HUDEP-2 (cell line): ENCODE measurements around the gene CPVL.
"Not testable (repeated sequence)": the region's sequence is repeated elsewhere in the genome, so short reads cannot be mapped to it uniquely, and the experiment has no call there.

Experiments
- DNase-seq, 76 experiments: peaks; one replicate each; lab custom pipeline; 2025; ENCODE audit not compliant: unreplicated experiment in 76 of 76; lab: John Stamatoyannopoulos, UW

CPVL gene

GRCh38 chr7:29095631-29096445 lies 50.5 kb downstream of the CPVL start:
- DNase-seq: no peak

GRCh38 chr7:29093091-29093490 lies 53.2 kb downstream of the CPVL start:
- DNase-seq: not testable (repeated sequence)

GRCh38 chr7:29091715-29092114 lies 54.6 kb downstream of the CPVL start:
- no peak for DNase-seq

GRCh38 chr7:29090836-29091601 lies 55.3 kb downstream of the CPVL start:
- no peak for DNase-seq

- no peak for DNase-seq
Observed at GRCh38 chr7:29090151-29090805, 56.1 kb downstream of the CPVL start.

- DNase-seq: no peak
Observed at GRCh38 chr7:29087840-29088170, 58.5 kb downstream of the CPVL start.

GRCh38 chr7:29086545-29086944 lies 59.8 kb downstream of the CPVL start:
- DNase-seq: no peak

- DNase-seq: no peak
Observed at GRCh38 chr7:29084832-29085231, 61.5 kb downstream of the CPVL start.

- DNase-seq: no peak
Observed at GRCh38 chr7:29080803-29081202, 65.5 kb downstream of the CPVL start.

GRCh38 chr7:29078311-29079260 lies 67.8 kb downstream of the CPVL start:
- DNase-seq: no peak

GRCh38 chr7:29077854-29078253 lies 68.5 kb downstream of the CPVL start:
- no peak for DNase-seq

GRCh38 chr7:29077176-29077575 lies 69.2 kb downstream of the CPVL start:
- no peak for DNase-seq

GRCh38 chr7:29076631-29077030 lies 69.7 kb downstream of the CPVL start:
- no peak for DNase-seq

- no peak for DNase-seq
Observed at GRCh38 chr7:29075606-29076005, 70.7 kb downstream of the CPVL start.

- no peak for DNase-seq
Observed at GRCh38 chr7:29071203-29071874, 75.0 kb downstream of the CPVL start.

- DNase-seq: no peak
Observed at GRCh38 chr7:29066641-29067040, 79.7 kb downstream of the CPVL start.

GRCh38 chr7:29065181-29065857 lies 81.0 kb downstream of the CPVL start:
- no peak for DNase-seq

GRCh38 chr7:29063872-29064271 lies 82.5 kb downstream of the CPVL start:
- DNase-seq: no peak

- DNase-seq: no peak
Observed at GRCh38 chr7:29063236-29063635, 83.1 kb downstream of the CPVL start.
